K562 (cell line): Measurements from ENCODE around the gene SGCB. TPM values are rescaled to one million over a fixed set of nuclear protein-coding genes. Genes with fewer than 3 reads are reported as not detected.
"Not testable (repeated sequence)": the region's sequence is repeated elsewhere in the genome, so short reads cannot be mapped to it uniquely, and the experiment has no call there.

ENCODE experiments used
- ATAC-seq: fragments of 200-7000 bp; cut with Tn5 transposase; 3 replicates; pipeline ENCODE4 v1.9.1; 2020; ENCODE audit warnings: moderate library complexity
- BruUV-seq: library from RNA; stranded (reverse); fragments of 400-500 nt; replicated peaks from 2 replicates; lab custom pipeline; 2021; lab: Mats Ljungman, UMichigan
- CTCF ChIA-PET: fragments of 300-600 bp; formaldehyde crosslinking; extraction: SDS; loops from one replicate; lab custom pipeline; 2021; ENCODE audit warnings: low intra/inter-chr PET ratio; lab: Yijun Ruan, JAX
- POLR2A ChIA-PET: fragments of 300-600, 350-650 bp; sonication (Branson Sonifier 250); formaldehyde crosslinking; extraction: SDS; loops from one replicate; lab custom pipeline; 2021; ENCODE audit warnings: antibody characterized with exemption, inconsistent platforms; lab: Yijun Ruan, JAX
- DNase-seq, 4 experiments: peaks; one replicate each; pipeline versions ENCODE4 v3.0.0 to v3.0.0-alpha.2; 2011 to 2018; ENCODE audit warnings: low spot score in 3 of 4, mixed read lengths in 3 of 4; ENCODE audit errors: extremely low read depth in 1 of 4
- FAIRE-seq: peaks from 2 replicates; lab custom pipeline; 2011; peaks lifted over from hg19 to GRCh38; lab: Jason Lieb, UNC
- H2AFZ ChIP-seq: 2 replicates; pipeline ENCODE4 v1.6.0; 2011; ENCODE audit warnings: low read depth, low read length, control low read depth, inconsistent platforms
- H3K27ac ChIP-seq: fragments of 200-600 bp; 3 replicates; pipeline ENCODE4 v1.8.0; 2011; ENCODE audit warnings: low read depth, mild to moderate bottlenecking, control low read depth, inconsistent platforms, low read length, moderate library complexity, mixed read lengths; ENCODE audit errors: extremely low read depth
- H3K27me3 ChIP-seq, 2 experiments: fragments of 300-600 bp in 1 of 2; 2 replicates in 1 of 2; 3 replicates in 1 of 2; pipeline versions ENCODE4 v1.6.0 to v1.8.0; 2011; ENCODE audit warnings: inconsistent platforms in 2 of 2, low read length in 2 of 2, mild to moderate bottlenecking in 1 of 2, mixed read lengths in 1 of 2, moderate library complexity in 1 of 2; ENCODE audit not compliant: control insufficient read depth in 2 of 2, insufficient read depth in 2 of 2
- H3K36me3 ChIP-seq: fragments of 300-600 bp; 3 replicates; pipeline ENCODE4 v1.8.0; 2011; ENCODE audit warnings: mild to moderate bottlenecking, low read length, inconsistent platforms; ENCODE audit not compliant: control insufficient read depth, insufficient read depth
- H3K4me1 ChIP-seq, 2 experiments: fragments of 200-600 bp in 1 of 2; replicated peaks in 1 of 2; 2 replicates in 1 of 2; 3 replicates in 1 of 2; pipeline versions ENCODE4 v1.5.1 to v1.8.0; 2011; ENCODE audit warnings: inconsistent platforms in 2 of 2, low read length in 2 of 2, mild to moderate bottlenecking in 1 of 2, mixed read lengths in 1 of 2, moderate library complexity in 1 of 2; ENCODE audit not compliant: control insufficient read depth in 2 of 2, insufficient read depth in 2 of 2
- H3K4me2 ChIP-seq: 2 replicates; pipeline ENCODE4 v1.6.1; 2011; ENCODE audit warnings: low read length, control low read depth, inconsistent platforms, mixed read lengths; ENCODE audit not compliant: insufficient read depth
- H3K4me3 ChIP-seq: fragments of 200-600 bp; sonication (generic), shearing (Covaris generic); 2 replicates; pipeline ENCODE4 v1.5.1; 2016; ENCODE audit warnings: control low read depth, inconsistent platforms
- H3K79me2 ChIP-seq: fragments of 200-600 bp; 3 replicates; pipeline ENCODE4 v1.8.0; 2011; ENCODE audit warnings: low read length, inconsistent platforms; ENCODE audit not compliant: control insufficient read depth, insufficient read depth
- H3K9ac ChIP-seq, 2 experiments: 2 replicates each; pipeline versions ENCODE4 v1.6.0 to v1.6.1; 2011; ENCODE audit warnings: low read depth in 2 of 2, low read length in 2 of 2, control low read depth in 1 of 2, inconsistent platforms in 1 of 2, mild to moderate bottlenecking in 1 of 2, mixed read lengths in 1 of 2; ENCODE audit not compliant: insufficient read depth in 1 of 2
- H3K9me1 ChIP-seq: one replicate; pipeline ENCODE4 v1.6.0; 2011; ENCODE audit warnings: inconsistent platforms, mild to moderate bottlenecking, low read length, moderate library complexity; ENCODE audit not compliant: control insufficient read depth, insufficient read depth
- H3K9me3 ChIP-seq: replicated peaks from 2 replicates; pipeline ENCODE4 v1.5.1; 2011; ENCODE audit warnings: low read depth, low read length, inconsistent platforms; ENCODE audit not compliant: control insufficient read depth, insufficient read depth
- H4K20me1 ChIP-seq: replicated peaks from 2 replicates; pipeline ENCODE4 v1.6.1; 2011; ENCODE audit warnings: low read length, inconsistent platforms, mixed read lengths; ENCODE audit not compliant: control insufficient read depth, insufficient read depth
- ZNF146 ChIP-seq: IDR thresholded peaks from one replicate; pipeline ENCODE4 v1.6.1; 2018; ENCODE audit warnings: missing compliant biosample characterization; ENCODE audit not compliant: unreplicated experiment
- ZNF165 ChIP-seq: fragments of 250-450 bp; sonication (Bioruptor Pico); IDR thresholded peaks from 2 replicates; pipeline ENCODE4 v1.4.0; 2020; ENCODE audit warnings: borderline replicate concordance
- WGBS: fragments of 100-300 bp; shearing (Covaris generic); methylation state at CpG from one replicate; pipeline ENCODE4 v1.1.6; 2016; ENCODE audit warnings: low coverage, mixed read lengths; ENCODE audit not compliant: insufficient coverage; ENCODE audit errors: missing lambda C conversion rate; 5-methylcytosine and 5-hydroxymethylcytosine counted together
- in situ Hi-C: fragments of 300-500 bp; cut with MboI; formaldehyde crosslinking; loops from 4 replicates; pipeline ENCODE4 v1.15.0; 2018; ENCODE audit warnings: inconsistent platforms, mixed read lengths
- intact Hi-C: fragments of 100-400 bp; cut with micrococcal nuclease; formaldehyde crosslinking; loops from 2 replicates; pipeline ENCODE4 v1.14.2; 2022
- polyA plus RNA-seq, 8 experiments: library from polyadenylated mRNA; depleted of rRNA in 4 of 8; stranded (reverse) in 5 of 8; unstranded in 3 of 8; fragments of >200 nt; fragmentation: Nextera tagmentation in 2 of 8; fragmentation: Illumina TruSeq in 1 of 8; extraction: Ambion mirVana in 2 of 8; extraction: Trizol in 1 of 8; gene quantifications; 2 replicates each; pipeline versions ENCODE4 v1.2.1 to v1.2.3, GENCODE V29; 2011 to 2014; ENCODE audit warnings: inconsistent platforms in 1 of 8, missing spikeins in 1 of 8
- total RNA-seq, 7 experiments: library from RNA; depleted of rRNA in 6 of 7; stranded (reverse); fragments of >200 nt in 6 of 7; fragmentation: Illumina TruSeq in 2 of 7; extraction: Trizol in 2 of 7; gene quantifications; 2 replicates each; pipeline versions ENCODE4 v1.2.1 to v1.2.3, GENCODE V29; 2011 to 2021; ENCODE audit warnings: low replicate concordance in 1 of 7

SGCB gene
- total and polyA plus RNA-seq, 9 of the 15 experiments (the other 6 are each of a cell fraction or from before 2014, with no cell fraction given) = 0.01 to 0.20 (median 0.07) TPM; not detected in 3

- ATAC-seq, BruUV-seq, H3K27ac ChIP-seq, CTCF ChIA-PET, H3K4me2 ChIP-seq, H3K4me3 ChIP-seq, H3K79me2 ChIP-seq, H3K9ac ChIP-seq, H3K4me1 ChIP-seq, H2AFZ ChIP-seq, H3K9me3 ChIP-seq, FAIRE-seq, DNase-seq, H3K36me3 ChIP-seq, H3K9me1 ChIP-seq, in situ Hi-C loops, H3K27me3 ChIP-seq, H4K20me1 ChIP-seq, intact Hi-C loops, POLR2A ChIA-PET: not testable (repeated sequence)
- peak; percentile 65 for TF ChIP-seq ZNF146
- WGBS = 7% methylated on average over 1 of the region's 1 CpG
Observed at GRCh38 chr4:52086425-52086824, 48.3 kb upstream of the SGCB start.

DNA sequence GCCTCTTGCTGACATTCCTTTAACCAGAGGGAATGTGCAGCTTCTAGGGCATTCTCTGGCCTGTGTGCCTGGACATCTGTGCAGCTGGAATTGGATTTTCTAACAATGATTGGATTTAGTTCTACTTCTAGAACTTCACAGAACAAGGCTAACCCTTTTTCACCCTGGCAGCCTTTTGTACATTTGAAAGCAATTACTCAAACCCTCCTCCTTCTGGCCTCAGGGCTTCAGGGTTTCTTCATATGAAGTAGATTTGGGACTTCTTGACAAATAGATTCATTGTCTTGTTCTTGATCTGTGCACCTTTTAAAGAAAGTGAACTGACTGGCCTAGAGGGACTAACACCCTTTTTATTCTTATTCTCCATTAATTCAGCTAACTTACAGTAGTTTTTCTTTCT, 43.1 kb upstream of the SGCB start:
- H4K20me1 ChIP-seq = no peaks in the 10 kb centered on the region
- H3K27me3 ChIP-seq = 0 out of 5 replicates have a peak, but pooled peaks cover 2 to 5% of the 10 kb centered on the region in 2 experiments
- no peak overlapping the region for H3K4me3 ChIP-seq
- BruUV-seq = no TSS peak
- POLR2A ChIA-PET = no interaction called here
- intact Hi-C loops (no loop called here), in situ Hi-C loops (no loop called here)
- no peak for TF ChIP-seq ZNF165 (CRISPR knock-in tag)
- FAIRE-seq (no peak), DNase-seq (no peak), ATAC-seq (no peak)
- H3K36me3 ChIP-seq = no peaks in the 10 kb centered on the region
- H3K9ac ChIP-seq = no peak overlapping the region
- no peak overlapping the region for H3K4me2 ChIP-seq
- H3K27ac ChIP-seq = no peak overlapping the region
- no peaks in the 10 kb centered on the region for H3K9me1 ChIP-seq
- no peak overlapping the region for H2AFZ ChIP-seq
- CTCF ChIA-PET = no interaction called here
- H3K9me3 ChIP-seq = no peaks in the 10 kb centered on the region
- H3K79me2 ChIP-seq = no peaks in the 10 kb centered on the region
- H3K4me1 ChIP-seq = no peaks in the 10 kb centered on the region
